AG04449 (cell line): ENCODE results near the gene C1orf53.
"Not testable (repeated sequence)": the region's sequence is repeated elsewhere in the genome, so short reads cannot be mapped to it uniquely, and the experiment has no call there.

Experiments used
- CTCF ChIA-PET: fragments of 350-600 bp; formaldehyde crosslinking; extraction: SDS; loops from one replicate; lab custom pipeline; 2021; ENCODE audit warnings: antibody characterized with exemption; lab: Yijun Ruan, JAX
- POLR2A ChIA-PET: fragments of 400-600, 350-600 bp; formaldehyde crosslinking; extraction: SDS; loops from one replicate; lab custom pipeline; 2020; ENCODE audit warnings: antibody characterized with exemption, inconsistent platforms; lab: Yijun Ruan, JAX
- DNase-seq: peaks from one replicate; pipeline ENCODE4 v3.0.0-alpha.2; 2010; ENCODE audit warnings: low read depth, low spot score
- H3K4me3 ChIP-seq: 2 replicates; pipeline ENCODE4 v1.5.1; 2011; ENCODE audit warnings: low read depth, mild to moderate bottlenecking, control low read depth, low read length
- CTCF ChIP-seq: IDR thresholded peaks from one replicate; pipeline ENCODE4 v1.5.1; 2011; ENCODE audit warnings: mild to moderate bottlenecking, moderate library complexity, low read length, control low read depth, inconsistent platforms; ENCODE audit not compliant: insufficient read depth; ENCODE audit errors: missing control alignments

The C1orf53 gene

GRCh38 chr1:197942042-197942441, 39.6 kb downstream of the C1orf53 start:
- no peak for DNase-seq
- no peak for TF ChIP-seq CTCF
- no peak overlapping the region for H3K4me3 ChIP-seq
- CTCF ChIA-PET: no interaction called here
- POLR2A ChIA-PET: no interaction called here

- TF ChIP-seq CTCF: no peak
- no peak for DNase-seq
- CTCF ChIA-PET: interaction anchor here (1.1 to 3.3 kb wide), 3 partner anchors 18 to 38 kb away, joined by 3 to 11 read pairs (median 4); no protein-coding TSS in a partner anchor
- POLR2A ChIA-PET: no interaction called here
- H3K4me3 ChIP-seq: no peak overlapping the region
Observed at GRCh38 chr1:197944485-197944884, 42.1 kb downstream of the C1orf53 start.

- no peak for DNase-seq
- POLR2A ChIA-PET: no interaction called here
- TF ChIP-seq CTCF: no peak
- CTCF ChIA-PET: no interaction called here
- H3K4me3 ChIP-seq: no peak overlapping the region
Observed at GRCh38 chr1:197948926-197949899, 46.8 kb downstream of the C1orf53 start.

- TF ChIP-seq CTCF: no peak
- no peak overlapping the region for H3K4me3 ChIP-seq
- ChIA-PET POLR2A (no interaction called here), CTCF (no interaction called here)
- no peak for DNase-seq
Observed at GRCh38 chr1:197951089-197951488, 48.7 kb downstream of the C1orf53 start.

- TF ChIP-seq CTCF: no peak
- DNase-seq: no peak
- no peak overlapping the region for H3K4me3 ChIP-seq
- POLR2A ChIA-PET: no interaction called here
- CTCF ChIA-PET: no interaction called here
Observed at GRCh38 chr1:197951617-197952175, 49.3 kb downstream of the C1orf53 start.

GRCh38 chr1:197953472-197953871, 51.0 kb downstream of the C1orf53 start:
- DNase-seq, H3K4me3 ChIP-seq, POLR2A ChIA-PET: not testable (repeated sequence)
- CTCF ChIA-PET: interaction anchor here (1.1 kb wide), 1 partner anchor 84 kb away, joined by 3 read pairs; no protein-coding TSS in a partner anchor
